H9 (cell line): ENCODE measurements around the gene SHOC1. TPM values are rescaled to one million over a fixed set of nuclear protein-coding genes. Genes with fewer than 3 reads are reported as not detected.

Experiments used
- DNase-seq: peaks from one replicate; pipeline ENCODE4 v3.0.0-alpha.2; 2017
- H2AFZ ChIP-seq: one replicate; pipeline ENCODE4 v1.6.1; 2013; ENCODE audit warnings: mild to moderate bottlenecking, low read length, control low read depth, moderate library complexity
- H2AK5ac ChIP-seq: 2 replicates; pipeline ENCODE4 v1.6.1; 2013; ENCODE audit warnings: low read length, control low read depth, mixed read lengths; ENCODE audit not compliant: insufficient read length
- H2BK120ac ChIP-seq: one replicate; pipeline ENCODE4 v1.6.1; 2013; ENCODE audit warnings: low read depth, mild to moderate bottlenecking, low read length, control low read depth, inconsistent platforms; ENCODE audit not compliant: poor library complexity, severe bottlenecking
- H2BK12ac ChIP-seq: 2 replicates; pipeline ENCODE4 v1.6.1; 2013; ENCODE audit warnings: low read length, control low read depth, mixed read lengths, low read depth; ENCODE audit not compliant: insufficient read length
- H2BK15ac ChIP-seq: 2 replicates; pipeline ENCODE4 v1.6.1; 2013; ENCODE audit warnings: low read depth, low read length, control low read depth
- H2BK20ac ChIP-seq: one replicate; pipeline ENCODE4 v1.6.1; 2013; ENCODE audit warnings: low read depth, mild to moderate bottlenecking, low read length, control low read depth, inconsistent platforms; ENCODE audit not compliant: poor library complexity, severe bottlenecking
- H2BK5ac ChIP-seq: 2 replicates; pipeline ENCODE4 v1.6.1; 2013; ENCODE audit warnings: low read length, control low read depth, mixed read lengths; ENCODE audit not compliant: insufficient read length
- H3K14ac ChIP-seq: 2 replicates; pipeline ENCODE4 v1.6.1; 2013; ENCODE audit warnings: low read length, control low read depth; ENCODE audit not compliant: insufficient read depth
- H3K18ac ChIP-seq: 2 replicates; pipeline ENCODE4 v1.6.1; 2013; ENCODE audit warnings: low read depth, mild to moderate bottlenecking, mixed read lengths, low read length, control low read depth; ENCODE audit not compliant: insufficient read length
- H3K23ac ChIP-seq: 2 replicates; pipeline ENCODE4 v1.6.1; 2013; ENCODE audit warnings: low read length, control low read depth, mixed read lengths, low read depth; ENCODE audit not compliant: insufficient read length
- H3K23me2 ChIP-seq: 2 replicates; pipeline ENCODE4 v1.6.1; 2013; ENCODE audit warnings: low read depth, mild to moderate bottlenecking, mixed read lengths, low read length, control low read depth; ENCODE audit not compliant: insufficient read length, poor library complexity, severe bottlenecking
- H3K27ac ChIP-seq: 2 replicates; pipeline ENCODE4 v1.5.1; 2013; ENCODE audit warnings: low read length, control low read depth, mixed read lengths, low read depth; ENCODE audit not compliant: insufficient read length
- H3K27me3 ChIP-seq: 2 replicates; pipeline ENCODE4 v1.6.1; 2013; ENCODE audit warnings: low read length, control low read depth, inconsistent platforms; ENCODE audit not compliant: insufficient read depth
- H3K4ac ChIP-seq: 2 replicates; pipeline ENCODE4 v1.6.1; 2013; ENCODE audit warnings: low read depth, mild to moderate bottlenecking, control low read depth, inconsistent platforms, low read length, moderate library complexity
- H3K4me1 ChIP-seq: 2 replicates; pipeline ENCODE4 v1.6.1; 2013; ENCODE audit warnings: low read length, control low read depth, inconsistent platforms; ENCODE audit not compliant: insufficient read depth
- H3K4me2 ChIP-seq: 2 replicates; pipeline ENCODE4 v1.6.1; 2013; ENCODE audit warnings: low read length, control low read depth, mixed read lengths; ENCODE audit not compliant: insufficient read length, insufficient read depth
- H3K56ac ChIP-seq: 2 replicates; pipeline ENCODE4 v1.6.1; 2013; ENCODE audit warnings: low read depth, mild to moderate bottlenecking, mixed read lengths, low read length, control low read depth; ENCODE audit not compliant: insufficient read length
- H3K79me1 ChIP-seq: 2 replicates; pipeline ENCODE4 v1.6.1; 2013; ENCODE audit warnings: low read depth, mild to moderate bottlenecking, moderate library complexity, low read length, control low read depth, inconsistent platforms; ENCODE audit not compliant: insufficient read depth, poor library complexity, severe bottlenecking
- H3K79me2 ChIP-seq: 2 replicates; pipeline ENCODE4 v1.6.1; 2013; ENCODE audit warnings: low read length, control low read depth, inconsistent platforms; ENCODE audit not compliant: insufficient read depth
- H3K9ac ChIP-seq: 2 replicates; pipeline ENCODE4 v1.6.1; 2013; ENCODE audit warnings: low read length, control low read depth, mixed read lengths; ENCODE audit not compliant: insufficient read length; ENCODE audit errors: extremely low read depth
- H3K9me3 ChIP-seq: one replicate; pipeline ENCODE4 v1.6.1; 2013; ENCODE audit warnings: low read depth, low read length, inconsistent platforms; ENCODE audit not compliant: control insufficient read depth
- H3T11ph ChIP-seq: one replicate; pipeline ENCODE4 v1.6.1; 2013; ENCODE audit warnings: mild to moderate bottlenecking, low read length, control low read depth, inconsistent platforms
- H4K20me1 ChIP-seq: one replicate; pipeline ENCODE4 v1.6.1; 2013; ENCODE audit not compliant: control insufficient read depth, insufficient read length, insufficient read depth
- H4K5ac ChIP-seq: 2 replicates; pipeline ENCODE4 v1.6.1; 2013; ENCODE audit warnings: low read depth, mild to moderate bottlenecking, mixed read lengths, low read length, control low read depth; ENCODE audit not compliant: insufficient read length
- H4K8ac ChIP-seq: replicated peaks from 2 replicates; pipeline ENCODE4 v1.6.1; 2013; ENCODE audit warnings: low read length, control low read depth, mixed read lengths, low read depth; ENCODE audit not compliant: insufficient read length
- H4K91ac ChIP-seq: 2 replicates; pipeline ENCODE4 v1.6.1; 2013; ENCODE audit warnings: low read depth, mild to moderate bottlenecking, moderate library complexity, mixed read lengths, low read length, control low read depth; ENCODE audit not compliant: insufficient read length
- H3K27ac Mint-ChIP-seq, 3 experiments: 2 replicates in 2 of 3; 3 replicates in 1 of 3; pipeline ENCODE4 v1.8.0; 2020 to 2021; ENCODE audit warnings: mixed read lengths in 3 of 3, mild to moderate bottlenecking in 1 of 3, moderate library complexity in 1 of 3
- H3K27me3 Mint-ChIP-seq: 2 replicates; pipeline ENCODE4 v1.8.0; 2021; ENCODE audit warnings: low read depth, mild to moderate bottlenecking, moderate library complexity, mixed read lengths
- H3K36me3 Mint-ChIP-seq, 3 experiments: 2 replicates in 2 of 3; 3 replicates in 1 of 3; pipeline ENCODE4 v1.8.0; 2020 to 2021; ENCODE audit warnings: low read depth in 3 of 3, mixed read lengths in 3 of 3; ENCODE audit not compliant: insufficient read depth in 1 of 3
- H3K4me1 Mint-ChIP-seq, 2 experiments: 2 replicates each; pipeline ENCODE4 v1.8.0; 2020; ENCODE audit warnings: mixed read lengths in 2 of 2
- H3K4me3 Mint-ChIP-seq, 2 experiments: 2 replicates in 1 of 2; 3 replicates in 1 of 2; pipeline ENCODE4 v1.8.0; 2020 to 2021; ENCODE audit warnings: mild to moderate bottlenecking in 2 of 2, mixed read lengths in 2 of 2, moderate library complexity in 1 of 2
- H3K9me3 Mint-ChIP-seq, 2 experiments: 2 replicates in 1 of 2; 3 replicates in 1 of 2; pipeline ENCODE4 v1.8.0; 2020; ENCODE audit warnings: mild to moderate bottlenecking in 2 of 2, mixed read lengths in 2 of 2, moderate library complexity in 1 of 2
- WGBS: extraction: QIAGEN DNeasy Blood & Tissue Kit; methylation state at CpG from one replicate; pipeline ENCODE4 v1.1.7; 2013; ENCODE audit warnings: missing lambda C conversion rate, low lambda C conversion rate, mixed read lengths; ENCODE audit not compliant: insufficient read length; ENCODE audit errors: extremely low coverage; 5-methylcytosine and 5-hydroxymethylcytosine counted together
- total RNA-seq: library from RNA; stranded (reverse); gene quantifications from 2 replicates; pipeline ENCODE4 v1.2.1, GENCODE V29; 2021
- TF ChIP-seq, protein P1 (sequence below): fragments of 200-600 bp; sonication (generic); conservative IDR thresholded peaks from 3 replicates; pipeline ENCODE4 v1.8.0; 2021; ENCODE audit warnings: antibody characterized with exemption, mild to moderate bottlenecking

SHOC1 gene
- total RNA-seq, 1 experiment from 2014 or later = not detected

DNA sequence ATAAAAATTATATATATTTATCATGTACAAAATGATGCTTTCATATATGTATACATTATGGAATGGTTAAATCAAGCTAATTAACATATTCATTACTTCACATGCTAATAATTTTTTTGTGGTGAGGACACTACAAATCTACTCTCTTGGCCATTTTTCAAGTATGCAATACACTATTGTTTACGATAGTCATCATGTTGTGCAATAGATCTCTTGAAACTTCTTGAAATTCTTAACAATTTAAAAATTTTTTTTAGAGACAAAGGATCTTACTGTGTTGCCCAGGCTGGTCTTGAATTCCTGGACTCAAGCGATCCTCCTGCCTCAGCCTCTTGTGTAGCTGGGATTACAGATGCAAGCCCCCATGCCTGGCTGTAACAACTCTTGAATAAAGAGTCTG lies 45.2 kb upstream of the SHOC1 start:
- no peak overlapping the region for H3K9ac ChIP-seq
- no peak overlapping the region for H2BK15ac ChIP-seq
- no peak overlapping the region for H3K27ac ChIP-seq
- no peaks in the 10 kb centered on the region for H3K9me3 ChIP-seq
- H3K79me2 ChIP-seq = no peaks in the 10 kb centered on the region
- no peak overlapping the region for H4K8ac ChIP-seq
- H3K23me2 ChIP-seq = no peaks in the 10 kb centered on the region
- no peaks in the 10 kb centered on the region for H3K27me3 ChIP-seq
- Mint-ChIP-seq H3K27me3 (no peaks in the 10 kb centered on the region; the same call in none of the 2 replicates), H3K4me3 (no peak overlapping the region), H3K27ac (no peak overlapping the region), H3K36me3 (no peaks in the 10 kb centered on the region), H3K4me1 (no peaks in the 10 kb centered on the region), H3K9me3 (no peaks in the 10 kb centered on the region)
- H3K4me2 ChIP-seq = no peak overlapping the region
- TF ChIP-seq, protein P1, sequence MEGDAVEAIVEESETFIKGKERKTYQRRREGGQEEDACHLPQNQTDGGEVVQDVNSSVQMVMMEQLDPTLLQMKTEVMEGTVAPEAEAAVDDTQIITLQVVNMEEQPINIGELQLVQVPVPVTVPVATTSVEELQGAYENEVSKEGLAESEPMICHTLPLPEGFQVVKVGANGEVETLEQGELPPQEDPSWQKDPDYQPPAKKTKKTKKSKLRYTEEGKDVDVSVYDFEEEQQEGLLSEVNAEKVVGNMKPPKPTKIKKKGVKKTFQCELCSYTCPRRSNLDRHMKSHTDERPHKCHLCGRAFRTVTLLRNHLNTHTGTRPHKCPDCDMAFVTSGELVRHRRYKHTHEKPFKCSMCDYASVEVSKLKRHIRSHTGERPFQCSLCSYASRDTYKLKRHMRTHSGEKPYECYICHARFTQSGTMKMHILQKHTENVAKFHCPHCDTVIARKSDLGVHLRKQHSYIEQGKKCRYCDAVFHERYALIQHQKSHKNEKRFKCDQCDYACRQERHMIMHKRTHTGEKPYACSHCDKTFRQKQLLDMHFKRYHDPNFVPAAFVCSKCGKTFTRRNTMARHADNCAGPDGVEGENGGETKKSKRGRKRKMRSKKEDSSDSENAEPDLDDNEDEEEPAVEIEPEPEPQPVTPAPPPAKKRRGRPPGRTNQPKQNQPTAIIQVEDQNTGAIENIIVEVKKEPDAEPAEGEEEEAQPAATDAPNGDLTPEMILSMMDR = no peak
- H3K14ac ChIP-seq = no peak overlapping the region
- H2BK5ac ChIP-seq = no peak overlapping the region
- no peak overlapping the region for H2BK12ac ChIP-seq
- H3K23ac ChIP-seq = no peak overlapping the region
- no peak overlapping the region for H3K4ac ChIP-seq
- H3K4me1 ChIP-seq = no peaks in the 10 kb centered on the region
- H2AK5ac ChIP-seq = no peak overlapping the region
- DNase-seq = no peak
- H3K56ac ChIP-seq = no peak overlapping the region
- no peak overlapping the region for H2AFZ ChIP-seq
- H4K91ac ChIP-seq = no peak overlapping the region
- no peaks in the 10 kb centered on the region for H3K79me1 ChIP-seq
- no peaks in the 10 kb centered on the region for H4K20me1 ChIP-seq
- no peak overlapping the region for H2BK20ac ChIP-seq
- H4K5ac ChIP-seq = no peak overlapping the region
- no peak overlapping the region for H3K18ac ChIP-seq
- H2BK120ac ChIP-seq = no peak overlapping the region
- no peak overlapping the region for H3T11ph ChIP-seq
- no CpG with 5 or more reads among the region's 2 CpGs for WGBS
